Common myeloid progenitor, CD34-positive (primary cell): ENCODE results near the gene MAP2K5.
A peak's percentile ranks its signal among the peaks of the same experiment; 100 is the strongest.
"Not testable (repeated sequence)": the region's sequence is repeated elsewhere in the genome, so short reads cannot be mapped to it uniquely, and the experiment has no call there.

Source experiments
- CTCF ChIA-PET: fragments of 350-600 bp; sonication (Branson Sonifier 250); formaldehyde crosslinking; loops from one replicate; lab custom pipeline; 2021; ENCODE audit warnings: antibody characterized with exemption; lab: Charles Lee
- POLR2A ChIA-PET: fragments of 350-600 bp; sonication (Branson Sonifier 250); formaldehyde crosslinking; loops from one replicate; lab custom pipeline; 2021; ENCODE audit warnings: antibody characterized with exemption; lab: Charles Lee
- DNase-seq, 3 donors: peaks; one replicate each; pipeline versions ENCODE4 v3.0.0 to v3.0.0-alpha.2; 2013
- H3K27ac ChIP-seq, 2 experiments: 1 replicate in 1 of 2; 2 replicates in 1 of 2; pipeline ENCODE4 v1.7.0; 2013; ENCODE audit warnings: inconsistent platforms in 2 of 2, low read length in 2 of 2, mild to moderate bottlenecking in 2 of 2, low read depth in 1 of 2, moderate library complexity in 1 of 2; ENCODE audit not compliant: severe bottlenecking in 2 of 2, insufficient read depth in 1 of 2, poor library complexity in 1 of 2
- H3K27me3 ChIP-seq, 5 experiments: replicated peaks in 2 of 5; 1 replicate in 3 of 5; 2 replicates in 2 of 5; pipeline versions ENCODE4 v1.6.1 to v1.7.0; 2013; ENCODE audit warnings: low read length in 4 of 5, mild to moderate bottlenecking in 2 of 5, moderate library complexity in 2 of 5, inconsistent platforms in 1 of 5; ENCODE audit not compliant: insufficient read depth in 5 of 5, control insufficient read depth in 4 of 5
- H3K36me3 ChIP-seq, 4 experiments: 1 replicate in 2 of 4; 2 replicates in 2 of 4; pipeline versions ENCODE4 v1.6.1 to v1.7.0; 2013; ENCODE audit warnings: low read length in 3 of 4, control low read depth in 1 of 4, mild to moderate bottlenecking in 1 of 4; ENCODE audit not compliant: control insufficient read depth in 4 of 4, insufficient read depth in 4 of 4
- H3K4me1 ChIP-seq, 4 experiments: 1 replicate in 3 of 4; 2 replicates in 1 of 4; pipeline versions ENCODE4 v1.6.1 to v1.7.1; 2013; ENCODE audit warnings: low read length in 3 of 4, mild to moderate bottlenecking in 3 of 4, control low read depth in 1 of 4, inconsistent platforms in 1 of 4, moderate library complexity in 1 of 4; ENCODE audit not compliant: control insufficient read depth in 4 of 4, insufficient read depth in 4 of 4; ENCODE audit errors: control extremely low read depth in 1 of 4
- H3K4me3 ChIP-seq, 7 experiments: 1 replicate in 4 of 7; 2 replicates in 3 of 7; pipeline versions ENCODE4 v1.5.1 to v1.7.0; 2013; ENCODE audit warnings: mild to moderate bottlenecking in 7 of 7, low read length in 6 of 7, moderate library complexity in 6 of 7, inconsistent platforms in 2 of 7, low read depth in 2 of 7, control low read depth in 1 of 7; ENCODE audit not compliant: insufficient read depth in 4 of 7, control insufficient read depth in 1 of 7; ENCODE audit errors: extremely low read depth in 1 of 7
- H3K9me3 ChIP-seq, 5 experiments: 1 replicate in 4 of 5; 2 replicates in 1 of 5; pipeline versions ENCODE4 v1.6.1 to v1.7.1; 2013; ENCODE audit warnings: low read length in 4 of 5, mild to moderate bottlenecking in 2 of 5, inconsistent platforms in 1 of 5, low read depth in 1 of 5, moderate library complexity in 1 of 5; ENCODE audit not compliant: control insufficient read depth in 4 of 5, insufficient read depth in 2 of 5; ENCODE audit errors: control extremely low read depth in 1 of 5
- WGBS: methylation state at CpG from one replicate; pipeline ENCODE4 v1.1.5; 2013; ENCODE audit not compliant: insufficient coverage; 5-methylcytosine and 5-hydroxymethylcytosine counted together

The MAP2K5 gene

DNA sequence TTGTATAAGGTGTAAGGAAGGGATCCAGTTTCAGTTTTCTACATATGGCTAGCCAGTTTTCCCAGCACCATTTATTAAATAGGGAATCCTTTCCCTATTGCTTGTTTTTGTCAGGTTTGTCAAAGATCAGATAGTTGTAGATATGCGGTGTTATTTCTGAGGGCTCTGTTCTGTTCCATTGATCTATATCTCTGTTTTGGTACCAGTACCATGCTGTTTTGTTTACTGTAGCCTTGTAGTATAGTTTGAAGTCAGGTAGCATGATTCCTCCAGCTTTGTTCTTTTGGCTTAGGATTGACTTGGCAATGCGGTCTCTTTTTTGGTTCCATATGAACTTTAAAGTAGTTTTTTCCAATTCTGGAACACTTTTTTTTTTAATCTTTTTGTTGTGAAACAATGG, 130.3 kb downstream of the MAP2K5 start:
- DNase-seq, H3K36me3 ChIP-seq, H3K27ac ChIP-seq, H3K4me1 ChIP-seq, H3K27me3 ChIP-seq, H3K9me3 ChIP-seq, CTCF ChIA-PET, H3K4me3 ChIP-seq: not testable (repeated sequence)
- WGBS, result no CpG with 5 or more reads among the region's 2 CpGs
- POLR2A ChIA-PET, result interaction anchor here (0.7 kb wide), 1 partner anchor 13 kb away, joined by 4 read pairs; no protein-coding TSS in a partner anchor

DNA sequence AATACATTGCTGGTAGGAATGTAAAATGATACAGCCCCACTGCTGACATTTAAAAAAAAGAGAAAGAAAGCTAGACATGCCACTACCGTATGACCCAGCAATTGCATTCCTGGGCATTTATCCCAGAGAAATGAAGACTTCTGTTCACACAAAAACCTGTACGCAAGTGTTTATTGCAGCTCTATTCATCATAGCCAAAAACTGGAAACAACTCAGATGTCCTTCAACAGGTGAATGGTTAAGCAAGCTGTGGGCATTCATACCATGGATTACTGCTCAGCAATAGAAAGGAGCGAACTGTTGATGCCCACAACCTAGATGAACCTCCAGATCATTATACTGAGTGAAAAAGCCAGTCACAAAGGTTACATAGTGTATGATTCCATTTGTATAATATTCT, 132.5 kb downstream of the MAP2K5 start:
- 100% methylated on average over 2 of the region's 3 CpGs for WGBS
- POLR2A ChIA-PET, result no interaction called here

DNA sequence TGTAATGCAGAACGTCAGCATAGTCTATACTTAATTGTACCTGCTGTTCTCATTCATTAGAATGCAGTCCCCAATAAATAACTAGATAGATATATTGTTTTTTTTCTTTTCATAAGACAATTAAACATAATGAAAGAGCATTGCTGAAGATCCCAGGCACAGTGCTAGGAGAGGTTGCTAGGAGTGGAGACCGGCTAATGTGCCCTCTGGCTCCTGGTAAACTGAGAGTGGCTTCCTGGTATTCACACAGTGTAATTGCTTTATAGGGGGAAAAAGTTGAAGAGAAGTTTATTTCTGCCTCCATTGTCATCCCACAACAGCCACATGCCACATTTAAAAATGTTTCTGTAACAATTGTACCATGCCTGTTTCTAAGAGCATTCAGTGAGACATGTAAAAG, 135.6 kb downstream of the MAP2K5 start:
- Histone ChIP-seq H3K4me3 (no peak overlapping the region), H3K27me3 (no peaks in the 10 kb centered on the region), H3K27ac (no peak overlapping the region), H3K9me3 (peaks cover 0 to 4% (median 0%) of the 10 kb centered on the region in 5 experiments), H3K36me3 (peaks cover 2 to 11% (median 6%) of the 10 kb centered on the region in 4 experiments), H3K4me1 (no peaks in the 10 kb centered on the region)
- POLR2A ChIA-PET, result no interaction called here
- CTCF ChIA-PET, result no interaction called here
- no peak for DNase-seq
- no CpG with 5 or more reads among the region's 2 CpGs for WGBS

More for the DNA sequence above, 132.5 kb downstream of the MAP2K5 start:
- no peak for DNase-seq
- Histone ChIP-seq H3K27ac (no peak overlapping the region), H3K27me3 (no peaks in the 10 kb centered on the region), H3K36me3 (peaks cover 0 to 2% (median 2%) of the 10 kb centered on the region in 4 experiments), H3K4me3 (no peak overlapping the region), H3K4me1 (no peaks in the 10 kb centered on the region), H3K9me3 (no peaks in the 10 kb centered on the region)
- CTCF ChIA-PET, result interaction anchor here (1.2 kb wide), 1 partner anchor 480 kb away, joined by 3 read pairs; no protein-coding TSS in a partner anchor

DNA sequence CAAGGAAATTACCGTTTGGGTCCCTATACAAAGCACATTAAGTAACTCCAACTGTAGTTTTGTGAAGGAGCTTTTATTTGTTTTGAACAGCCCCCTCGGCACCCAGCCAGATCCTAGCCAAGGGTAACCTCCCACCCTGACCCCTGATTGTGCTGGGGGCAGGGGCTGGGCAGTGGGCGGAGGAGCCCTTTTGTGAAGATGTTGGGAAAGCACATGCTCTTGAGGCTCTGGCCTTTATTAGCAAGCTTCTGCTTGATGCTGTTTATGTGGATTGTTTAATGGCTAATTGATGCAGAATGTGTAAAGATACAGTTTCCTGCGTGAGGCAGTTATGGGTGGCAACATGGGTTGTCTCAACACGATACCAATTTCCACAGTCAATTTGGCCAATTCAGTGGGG, 136.5 kb downstream of the MAP2K5 start:
- DNase-seq, result no peak
- no peaks in the 10 kb centered on the region for H3K4me1 ChIP-seq
- H3K9me3 ChIP-seq, result peaks cover 2 to 8% (median 4%) of the 10 kb centered on the region in 5 experiments
- peaks cover 2 to 13% (median 8%) of the 10 kb centered on the region in 4 experiments for H3K36me3 ChIP-seq
- H3K27ac ChIP-seq, result no peak overlapping the region
- CTCF ChIA-PET, result no interaction called here
- H3K27me3 ChIP-seq, result no peaks in the 10 kb centered on the region
- WGBS, result 94% methylated on average over 3 of the region's 5 CpGs
- POLR2A ChIA-PET, result no interaction called here
- H3K4me3 ChIP-seq, result no peak overlapping the region

- ChIA-PET POLR2A (no interaction called here), CTCF (no interaction called here)
- DNase-seq, result no peak
- Histone ChIP-seq H3K27me3 (no peaks in the 10 kb centered on the region), H3K4me3 (no peak overlapping the region), H3K27ac (no peak overlapping the region), H3K4me1 (no peaks in the 10 kb centered on the region), H3K36me3 (peaks cover 0 to 13% (median 8%) of the 10 kb centered on the region in 4 experiments), H3K9me3 (peaks cover 6 to 18% (median 8%) of the 10 kb centered on the region in 5 experiments)
- WGBS, result 100% methylated on average over 1 of the region's 2 CpGs
Observed at GRCh38 chr15:67680641-67681040, 138.1 kb downstream of the MAP2K5 start.

GRCh38 chr15:67685008-67685599, 142.6 kb downstream of the MAP2K5 start:
- ChIA-PET CTCF (no interaction called here), POLR2A (no interaction called here)
- Histone ChIP-seq H3K36me3 (peaks cover 0 to 11% (median 7%) of the 10 kb centered on the region in 4 experiments), H3K4me1 (no peaks in the 10 kb centered on the region), H3K27ac (no peak overlapping the region), H3K4me3 (no peak overlapping the region), H3K9me3 (peaks cover 8 to 24% (median 10%) of the 10 kb centered on the region in 5 experiments), H3K27me3 (no peaks in the 10 kb centered on the region)
- WGBS, result no CpG with 5 or more reads among the region's 3 CpGs
- peak; percentile 45 to 86 (median 76) for DNase-seq

DNA sequence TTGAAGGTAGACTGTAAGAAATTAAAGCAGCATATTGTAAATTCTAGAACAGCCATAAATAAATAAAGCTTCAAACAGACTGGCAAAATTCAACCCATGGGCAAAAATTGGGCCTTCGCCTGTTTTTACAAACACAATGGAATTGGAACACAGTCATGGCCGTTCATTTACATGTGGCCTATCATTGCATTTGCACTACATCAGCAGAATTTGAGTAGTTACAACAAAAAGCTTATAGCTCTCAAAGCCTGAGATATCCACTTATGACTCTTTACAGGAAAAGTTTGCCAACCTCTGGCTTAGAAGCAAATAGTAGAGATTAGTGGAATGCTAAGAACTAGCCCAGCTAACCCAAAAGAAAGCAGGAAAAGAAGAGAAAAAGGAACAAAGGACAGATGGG, 143.2 kb downstream of the MAP2K5 start:
- WGBS, result 96% methylated on average over 2 of the region's 2 CpGs
- ChIA-PET POLR2A (interaction anchor here (0.6 kb wide), 1 partner anchor 13 kb away, joined by 4 read pairs; no protein-coding TSS in a partner anchor), CTCF (interaction anchor here (0.6 kb wide), 1 partner anchor 10 kb away, joined by 3 read pairs; no protein-coding TSS in a partner anchor)
- no peak overlapping the region for H3K27ac ChIP-seq
- no peaks in the 10 kb centered on the region for H3K27me3 ChIP-seq
- no peaks in the 10 kb centered on the region for H3K4me1 ChIP-seq
- H3K4me3 ChIP-seq, result no peak overlapping the region
- DNase-seq, result no peak
- peaks cover 8 to 24% (median 10%) of the 10 kb centered on the region in 5 experiments for H3K9me3 ChIP-seq
- peaks cover 0 to 7% (median 5%) of the 10 kb centered on the region in 4 experiments for H3K36me3 ChIP-seq
